H9 (cell line): Measurements from ENCODE around the gene CHD9NB. TPM values are rescaled to one million over a fixed set of nuclear protein-coding genes. Genes with fewer than 3 reads are reported as not detected.
A peak's percentile ranks its signal among the peaks of the same experiment; 100 is the strongest.

Source experiments
- DNase-seq: peaks from one replicate; pipeline ENCODE4 v3.0.0-alpha.2; 2017
- H2AFZ ChIP-seq: one replicate; pipeline ENCODE4 v1.6.1; 2013; ENCODE audit warnings: mild to moderate bottlenecking, low read length, control low read depth, moderate library complexity
- H2AK5ac ChIP-seq: 2 replicates; pipeline ENCODE4 v1.6.1; 2013; ENCODE audit warnings: low read length, control low read depth, mixed read lengths; ENCODE audit not compliant: insufficient read length
- H2BK120ac ChIP-seq: one replicate; pipeline ENCODE4 v1.6.1; 2013; ENCODE audit warnings: low read depth, mild to moderate bottlenecking, low read length, control low read depth, inconsistent platforms; ENCODE audit not compliant: poor library complexity, severe bottlenecking
- H2BK12ac ChIP-seq: 2 replicates; pipeline ENCODE4 v1.6.1; 2013; ENCODE audit warnings: low read length, control low read depth, mixed read lengths, low read depth; ENCODE audit not compliant: insufficient read length
- H2BK15ac ChIP-seq: 2 replicates; pipeline ENCODE4 v1.6.1; 2013; ENCODE audit warnings: low read depth, low read length, control low read depth
- H2BK20ac ChIP-seq: one replicate; pipeline ENCODE4 v1.6.1; 2013; ENCODE audit warnings: low read depth, mild to moderate bottlenecking, low read length, control low read depth, inconsistent platforms; ENCODE audit not compliant: poor library complexity, severe bottlenecking
- H2BK5ac ChIP-seq: 2 replicates; pipeline ENCODE4 v1.6.1; 2013; ENCODE audit warnings: low read length, control low read depth, mixed read lengths; ENCODE audit not compliant: insufficient read length
- H3K14ac ChIP-seq: 2 replicates; pipeline ENCODE4 v1.6.1; 2013; ENCODE audit warnings: low read length, control low read depth; ENCODE audit not compliant: insufficient read depth
- H3K18ac ChIP-seq: 2 replicates; pipeline ENCODE4 v1.6.1; 2013; ENCODE audit warnings: low read depth, mild to moderate bottlenecking, mixed read lengths, low read length, control low read depth; ENCODE audit not compliant: insufficient read length
- H3K23ac ChIP-seq: 2 replicates; pipeline ENCODE4 v1.6.1; 2013; ENCODE audit warnings: low read length, control low read depth, mixed read lengths, low read depth; ENCODE audit not compliant: insufficient read length
- H3K23me2 ChIP-seq: 2 replicates; pipeline ENCODE4 v1.6.1; 2013; ENCODE audit warnings: low read depth, mild to moderate bottlenecking, mixed read lengths, low read length, control low read depth; ENCODE audit not compliant: insufficient read length, poor library complexity, severe bottlenecking
- H3K27ac ChIP-seq: 2 replicates; pipeline ENCODE4 v1.5.1; 2013; ENCODE audit warnings: low read length, control low read depth, mixed read lengths, low read depth; ENCODE audit not compliant: insufficient read length
- H3K27me3 ChIP-seq: 2 replicates; pipeline ENCODE4 v1.6.1; 2013; ENCODE audit warnings: low read length, control low read depth, inconsistent platforms; ENCODE audit not compliant: insufficient read depth
- H3K4ac ChIP-seq: 2 replicates; pipeline ENCODE4 v1.6.1; 2013; ENCODE audit warnings: low read depth, mild to moderate bottlenecking, control low read depth, inconsistent platforms, low read length, moderate library complexity
- H3K4me1 ChIP-seq: 2 replicates; pipeline ENCODE4 v1.6.1; 2013; ENCODE audit warnings: low read length, control low read depth, inconsistent platforms; ENCODE audit not compliant: insufficient read depth
- H3K4me2 ChIP-seq: 2 replicates; pipeline ENCODE4 v1.6.1; 2013; ENCODE audit warnings: low read length, control low read depth, mixed read lengths; ENCODE audit not compliant: insufficient read length, insufficient read depth
- H3K56ac ChIP-seq: 2 replicates; pipeline ENCODE4 v1.6.1; 2013; ENCODE audit warnings: low read depth, mild to moderate bottlenecking, mixed read lengths, low read length, control low read depth; ENCODE audit not compliant: insufficient read length
- H3K79me1 ChIP-seq: 2 replicates; pipeline ENCODE4 v1.6.1; 2013; ENCODE audit warnings: low read depth, mild to moderate bottlenecking, moderate library complexity, low read length, control low read depth, inconsistent platforms; ENCODE audit not compliant: insufficient read depth, poor library complexity, severe bottlenecking
- H3K79me2 ChIP-seq: 2 replicates; pipeline ENCODE4 v1.6.1; 2013; ENCODE audit warnings: low read length, control low read depth, inconsistent platforms; ENCODE audit not compliant: insufficient read depth
- H3K9ac ChIP-seq: 2 replicates; pipeline ENCODE4 v1.6.1; 2013; ENCODE audit warnings: low read length, control low read depth, mixed read lengths; ENCODE audit not compliant: insufficient read length; ENCODE audit errors: extremely low read depth
- H3K9me3 ChIP-seq: one replicate; pipeline ENCODE4 v1.6.1; 2013; ENCODE audit warnings: low read depth, low read length, inconsistent platforms; ENCODE audit not compliant: control insufficient read depth
- H3T11ph ChIP-seq: one replicate; pipeline ENCODE4 v1.6.1; 2013; ENCODE audit warnings: mild to moderate bottlenecking, low read length, control low read depth, inconsistent platforms
- H4K20me1 ChIP-seq: one replicate; pipeline ENCODE4 v1.6.1; 2013; ENCODE audit not compliant: control insufficient read depth, insufficient read length, insufficient read depth
- H4K5ac ChIP-seq: 2 replicates; pipeline ENCODE4 v1.6.1; 2013; ENCODE audit warnings: low read depth, mild to moderate bottlenecking, mixed read lengths, low read length, control low read depth; ENCODE audit not compliant: insufficient read length
- H4K8ac ChIP-seq: replicated peaks from 2 replicates; pipeline ENCODE4 v1.6.1; 2013; ENCODE audit warnings: low read length, control low read depth, mixed read lengths, low read depth; ENCODE audit not compliant: insufficient read length
- H4K91ac ChIP-seq: 2 replicates; pipeline ENCODE4 v1.6.1; 2013; ENCODE audit warnings: low read depth, mild to moderate bottlenecking, moderate library complexity, mixed read lengths, low read length, control low read depth; ENCODE audit not compliant: insufficient read length
- H3K27ac Mint-ChIP-seq, 3 experiments: 2 replicates in 2 of 3; 3 replicates in 1 of 3; pipeline ENCODE4 v1.8.0; 2020 to 2021; ENCODE audit warnings: mixed read lengths in 3 of 3, mild to moderate bottlenecking in 1 of 3, moderate library complexity in 1 of 3
- H3K27me3 Mint-ChIP-seq: 2 replicates; pipeline ENCODE4 v1.8.0; 2021; ENCODE audit warnings: low read depth, mild to moderate bottlenecking, moderate library complexity, mixed read lengths
- H3K36me3 Mint-ChIP-seq, 3 experiments: 2 replicates in 2 of 3; 3 replicates in 1 of 3; pipeline ENCODE4 v1.8.0; 2020 to 2021; ENCODE audit warnings: low read depth in 3 of 3, mixed read lengths in 3 of 3; ENCODE audit not compliant: insufficient read depth in 1 of 3
- H3K4me1 Mint-ChIP-seq, 2 experiments: 2 replicates each; pipeline ENCODE4 v1.8.0; 2020; ENCODE audit warnings: mixed read lengths in 2 of 2
- H3K4me3 Mint-ChIP-seq, 2 experiments: 2 replicates in 1 of 2; 3 replicates in 1 of 2; pipeline ENCODE4 v1.8.0; 2020 to 2021; ENCODE audit warnings: mild to moderate bottlenecking in 2 of 2, mixed read lengths in 2 of 2, moderate library complexity in 1 of 2
- H3K9me3 Mint-ChIP-seq, 2 experiments: 2 replicates in 1 of 2; 3 replicates in 1 of 2; pipeline ENCODE4 v1.8.0; 2020; ENCODE audit warnings: mild to moderate bottlenecking in 2 of 2, mixed read lengths in 2 of 2, moderate library complexity in 1 of 2
- CTCF ChIP-seq: fragments of 200-600 bp; sonication (generic); conservative IDR thresholded peaks from 3 replicates; pipeline ENCODE4 v1.8.0; 2021; ENCODE audit warnings: antibody characterized with exemption, mild to moderate bottlenecking
- WGBS: extraction: QIAGEN DNeasy Blood & Tissue Kit; methylation state at CpG from one replicate; pipeline ENCODE4 v1.1.7; 2013; ENCODE audit warnings: missing lambda C conversion rate, low lambda C conversion rate, mixed read lengths; ENCODE audit not compliant: insufficient read length; ENCODE audit errors: extremely low coverage; 5-methylcytosine and 5-hydroxymethylcytosine counted together
- total RNA-seq: library from RNA; stranded (reverse); gene quantifications from 2 replicates; pipeline ENCODE4 v1.2.1, GENCODE V29; 2021

Gene CHD9NB
- total RNA-seq, 1 experiment from 2014 or later: 3.3 TPM

- no peak overlapping the region for H3K14ac ChIP-seq
- no peak overlapping the region for H3K9ac ChIP-seq
- no peak overlapping the region for H4K8ac ChIP-seq
- H2AK5ac ChIP-seq: no peak overlapping the region
- peak overlapping the region in 1 of 3 experiments; percentile 87; a peak in 1 of 7 replicates for H3K27ac Mint-ChIP-seq
- no peak overlapping the region for H2BK5ac ChIP-seq
- no peaks in the 10 kb centered on the region for H4K20me1 ChIP-seq
- no peak overlapping the region for H3K56ac ChIP-seq
- H3K4me1 ChIP-seq: no peaks in the 10 kb centered on the region
- no peaks in the 10 kb centered on the region for H3K9me3 ChIP-seq
- no peak overlapping the region for H3T11ph ChIP-seq
- H3K27me3 ChIP-seq: no peaks in the 10 kb centered on the region
- H3K27me3 Mint-ChIP-seq: peaks cover 2% of the 10 kb centered on the region; the same call in 1 of the 2 replicates
- DNase-seq: no peak
- TF ChIP-seq CTCF: no peak
- no peak overlapping the region for H3K18ac ChIP-seq
- no peaks in the 10 kb centered on the region for H3K23me2 ChIP-seq
- no peak overlapping the region for H4K5ac ChIP-seq
- H3K79me2 ChIP-seq: no peaks in the 10 kb centered on the region
- H3K36me3 Mint-ChIP-seq: no peaks in the 10 kb centered on the region; a peak in 1 of 7 replicates
- peaks cover 5% of the 10 kb centered on the region in 2 experiments; a peak in 3 of 4 replicates for H3K4me1 Mint-ChIP-seq
- H3K4me3 Mint-ChIP-seq: no peak overlapping the region
- no peak overlapping the region for H2AFZ ChIP-seq
- peaks cover 4% of the 10 kb centered on the region in 2 experiments; a peak in 2 of 5 replicates for H3K9me3 Mint-ChIP-seq
- H3K4ac ChIP-seq: no peak overlapping the region
- no peak overlapping the region for H2BK15ac ChIP-seq
- H4K91ac ChIP-seq: no peak overlapping the region
- no peak overlapping the region for H2BK12ac ChIP-seq
- no peak overlapping the region for H3K4me2 ChIP-seq
- H3K23ac ChIP-seq: no peak overlapping the region
- no CpG with 5 or more reads among the region's 5 CpGs for WGBS
- no peak overlapping the region for H3K27ac ChIP-seq
- no peaks in the 10 kb centered on the region for H3K79me1 ChIP-seq
- no peak overlapping the region for H2BK20ac ChIP-seq
- no peak overlapping the region for H2BK120ac ChIP-seq
These were observed 57.8 kb downstream of the CHD9NB start for GRCh38 chr16:52994942-52995341.
